Muscle of leg (tissue), 11 donors: Measurements from ENCODE around the gene PLD1. TPM values are rescaled to one million over a fixed set of nuclear protein-coding genes. Genes with fewer than 3 reads are reported as not detected.

Source experiments
- DNase-seq: peaks from one replicate; pipeline ENCODE4 v3.0.0; 2013
- H3K27ac ChIP-seq: one replicate; pipeline ENCODE4 v1.5.1; 2013; ENCODE audit warnings: mild to moderate bottlenecking, low read length, control low read depth
- H3K27me3 ChIP-seq: one replicate; pipeline ENCODE4 v1.6.1; 2013; ENCODE audit warnings: low read length; ENCODE audit not compliant: control insufficient read depth, insufficient read depth
- H3K36me3 ChIP-seq: one replicate; pipeline ENCODE4 v1.6.1; 2013; ENCODE audit warnings: low read length; ENCODE audit not compliant: control insufficient read depth, insufficient read depth
- H3K4me1 ChIP-seq: one replicate; pipeline ENCODE4 v1.6.1; 2013; ENCODE audit warnings: low read length; ENCODE audit not compliant: control insufficient read depth, insufficient read depth
- H3K4me3 ChIP-seq: one replicate; pipeline ENCODE4 v1.5.1; 2013; ENCODE audit warnings: low read length, control low read depth
- H3K9me3 ChIP-seq: replicated peaks from 2 replicates; pipeline ENCODE4 v1.6.1; 2013; ENCODE audit warnings: low read depth, low read length; ENCODE audit not compliant: control insufficient read depth
- WGBS: methylation state at CpG from one replicate; pipeline ENCODE4 v1.1.5; 2013; ENCODE audit warnings: missing lambda C conversion rate; ENCODE audit not compliant: insufficient coverage; 5-methylcytosine and 5-hydroxymethylcytosine counted together
- polyA plus RNA-seq, 8 donors: library from polyadenylated mRNA; unstranded; fragments of 120-200 nt; gene quantifications; one replicate each; pipeline versions ENCODE4 v1.2.1 to v1.2.3, GENCODE V29; 2013; ENCODE audit warnings: inconsistent platforms in 1 of 8, low replicate concordance in 1 of 8; ENCODE audit not compliant: insufficient read length in 8 of 8, insufficient read depth in 1 of 8
- total RNA-seq: library from RNA; stranded (reverse); fragments of 120-200 nt; gene quantifications from one replicate; pipeline ENCODE4 v1.2.4, GENCODE V29; 2013

Gene PLD1
- total and polyA plus RNA-seq, 9 donors, result 12.4 to 21.7 (median 16.2) TPM

GRCh38 chr3:171551296-171551695, 259.0 kb downstream of the PLD1 start:
- H3K4me1 ChIP-seq, result peaks cover 11% of the 10 kb centered on the region
- DNase-seq, result peak; percentile 40
- no peak overlapping the region for H3K27ac ChIP-seq
- no peaks in the 10 kb centered on the region for H3K27me3 ChIP-seq
- WGBS, result no CpG with 5 or more reads among the region's 1 CpG
- H3K36me3 ChIP-seq, result no peaks in the 10 kb centered on the region
- no peaks in the 10 kb centered on the region for H3K9me3 ChIP-seq
- no peak overlapping the region for H3K4me3 ChIP-seq

Other genes starting within 250 kb of the PLD1 start
- 0.09 TPM for gene TMEM212, start 32.9 kb upstream of the PLD1 start, total RNA-seq
- gene TMEM212, start 32.9 kb upstream of the PLD1 start, polyA plus RNA-seq, result under 1 TPM in 5 of 8 donors, not detected in 3; 0.06 to 0.34 (median 0.15) TPM
- gene FNDC3B, start 229.1 kb upstream of the PLD1 start, total RNA-seq, result 98.8 TPM
- 10 to 100 TPM; 35.1 to 66.4 (median 58.1) TPM for gene FNDC3B, start 229.1 kb upstream of the PLD1 start, polyA plus RNA-seq